ENCODE data around the gene CCDC137. TPM values are rescaled to one million over a fixed set of nuclear protein-coding genes. Genes with fewer than 3 reads are reported as not detected.

CCDC137 gene
- total and polyA plus RNA-seq, 2 of the 13 experiments (the other 11 are each of a cell fraction or from before 2014, with no cell fraction given), result 14.6 to 39.1 TPM

DNA sequence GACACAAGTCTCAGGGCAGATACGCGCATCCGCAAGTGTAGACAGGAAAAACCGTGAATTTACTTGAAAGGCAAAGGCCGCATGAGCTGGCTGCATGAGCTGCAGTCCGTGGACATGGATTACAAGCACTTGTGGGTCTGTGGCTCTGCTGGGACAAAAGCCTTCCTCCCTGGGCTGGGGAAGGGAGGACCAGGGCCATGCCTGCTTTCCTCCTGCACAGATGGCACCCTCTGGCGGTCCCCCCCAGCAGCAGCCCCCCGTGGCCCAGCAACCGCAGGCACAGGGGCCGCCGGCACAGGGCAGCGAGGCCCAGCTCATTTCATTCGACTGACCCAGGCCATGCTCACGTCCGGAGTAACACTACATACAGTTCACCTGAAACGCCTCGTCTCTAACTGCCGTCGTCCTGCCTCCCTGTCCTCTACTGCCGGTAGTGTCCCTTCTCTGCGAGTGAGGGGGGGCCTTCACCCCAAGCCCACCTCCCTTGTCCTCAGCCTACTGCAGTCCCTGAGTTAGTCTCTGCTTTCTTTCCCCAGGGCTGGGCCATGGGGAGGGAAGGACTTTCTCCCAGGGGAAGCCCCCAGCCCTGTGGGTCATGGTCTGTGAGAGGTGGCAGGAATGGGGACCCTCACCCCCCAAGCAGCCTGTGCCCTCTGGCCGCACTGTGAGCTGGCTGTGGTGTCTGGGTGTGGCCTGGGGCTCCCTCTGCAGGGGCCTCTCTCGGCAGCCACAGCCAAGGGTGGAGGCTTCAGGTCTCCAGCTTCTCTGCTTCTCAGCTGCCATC lies 34.9 kb downstream of the CCDC137 start (continued):
- TF ChIP-seq, protein P1, sequence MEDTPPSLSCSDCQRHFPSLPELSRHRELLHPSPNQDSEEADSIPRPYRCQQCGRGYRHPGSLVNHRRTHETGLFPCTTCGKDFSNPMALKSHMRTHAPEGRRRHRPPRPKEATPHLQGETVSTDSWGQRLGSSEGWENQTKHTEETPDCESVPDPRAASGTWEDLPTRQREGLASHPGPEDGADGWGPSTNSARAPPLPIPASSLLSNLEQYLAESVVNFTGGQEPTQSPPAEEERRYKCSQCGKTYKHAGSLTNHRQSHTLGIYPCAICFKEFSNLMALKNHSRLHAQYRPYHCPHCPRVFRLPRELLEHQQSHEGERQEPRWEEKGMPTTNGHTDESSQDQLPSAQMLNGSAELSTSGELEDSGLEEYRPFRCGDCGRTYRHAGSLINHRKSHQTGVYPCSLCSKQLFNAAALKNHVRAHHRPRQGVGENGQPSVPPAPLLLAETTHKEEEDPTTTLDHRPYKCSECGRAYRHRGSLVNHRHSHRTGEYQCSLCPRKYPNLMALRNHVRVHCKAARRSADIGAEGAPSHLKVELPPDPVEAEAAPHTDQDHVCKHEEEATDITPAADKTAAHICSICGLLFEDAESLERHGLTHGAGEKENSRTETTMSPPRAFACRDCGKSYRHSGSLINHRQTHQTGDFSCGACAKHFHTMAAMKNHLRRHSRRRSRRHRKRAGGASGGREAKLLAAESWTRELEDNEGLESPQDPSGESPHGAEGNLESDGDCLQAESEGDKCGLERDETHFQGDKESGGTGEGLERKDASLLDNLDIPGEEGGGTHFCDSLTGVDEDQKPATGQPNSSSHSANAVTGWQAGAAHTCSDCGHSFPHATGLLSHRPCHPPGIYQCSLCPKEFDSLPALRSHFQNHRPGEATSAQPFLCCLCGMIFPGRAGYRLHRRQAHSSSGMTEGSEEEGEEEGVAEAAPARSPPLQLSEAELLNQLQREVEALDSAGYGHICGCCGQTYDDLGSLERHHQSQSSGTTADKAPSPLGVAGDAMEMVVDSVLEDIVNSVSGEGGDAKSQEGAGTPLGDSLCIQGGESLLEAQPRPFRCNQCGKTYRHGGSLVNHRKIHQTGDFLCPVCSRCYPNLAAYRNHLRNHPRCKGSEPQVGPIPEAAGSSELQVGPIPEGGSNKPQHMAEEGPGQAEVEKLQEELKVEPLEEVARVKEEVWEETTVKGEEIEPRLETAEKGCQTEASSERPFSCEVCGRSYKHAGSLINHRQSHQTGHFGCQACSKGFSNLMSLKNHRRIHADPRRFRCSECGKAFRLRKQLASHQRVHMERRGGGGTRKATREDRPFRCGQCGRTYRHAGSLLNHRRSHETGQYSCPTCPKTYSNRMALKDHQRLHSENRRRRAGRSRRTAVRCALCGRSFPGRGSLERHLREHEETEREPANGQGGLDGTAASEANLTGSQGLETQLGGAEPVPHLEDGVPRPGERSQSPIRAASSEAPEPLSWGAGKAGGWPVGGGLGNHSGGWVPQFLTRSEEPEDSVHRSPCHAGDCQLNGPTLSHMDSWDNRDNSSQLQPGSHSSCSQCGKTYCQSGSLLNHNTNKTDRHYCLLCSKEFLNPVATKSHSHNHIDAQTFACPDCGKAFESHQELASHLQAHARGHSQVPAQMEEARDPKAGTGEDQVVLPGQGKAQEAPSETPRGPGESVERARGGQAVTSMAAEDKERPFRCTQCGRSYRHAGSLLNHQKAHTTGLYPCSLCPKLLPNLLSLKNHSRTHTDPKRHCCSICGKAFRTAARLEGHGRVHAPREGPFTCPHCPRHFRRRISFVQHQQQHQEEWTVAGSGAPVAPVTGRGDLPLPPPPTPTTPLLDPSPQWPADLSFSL (CRISPR knock-in tag; IDR thresholded peaks at IDR 0.05), result no peak
- TF ChIP-seq ERF (CRISPR knock-in tag; IDR thresholded peaks at IDR 0.05), result no peak
- TF ChIP-seq MEIS2 (CRISPR knock-in tag; IDR thresholded peaks at IDR 0.05), result no peak
- no peak for TF ChIP-seq ZNF496 (CRISPR knock-in tag; IDR thresholded peaks at IDR 0.05; ENCODE audit: insufficient replicate concordance)
- TF ChIP-seq, protein P2, sequence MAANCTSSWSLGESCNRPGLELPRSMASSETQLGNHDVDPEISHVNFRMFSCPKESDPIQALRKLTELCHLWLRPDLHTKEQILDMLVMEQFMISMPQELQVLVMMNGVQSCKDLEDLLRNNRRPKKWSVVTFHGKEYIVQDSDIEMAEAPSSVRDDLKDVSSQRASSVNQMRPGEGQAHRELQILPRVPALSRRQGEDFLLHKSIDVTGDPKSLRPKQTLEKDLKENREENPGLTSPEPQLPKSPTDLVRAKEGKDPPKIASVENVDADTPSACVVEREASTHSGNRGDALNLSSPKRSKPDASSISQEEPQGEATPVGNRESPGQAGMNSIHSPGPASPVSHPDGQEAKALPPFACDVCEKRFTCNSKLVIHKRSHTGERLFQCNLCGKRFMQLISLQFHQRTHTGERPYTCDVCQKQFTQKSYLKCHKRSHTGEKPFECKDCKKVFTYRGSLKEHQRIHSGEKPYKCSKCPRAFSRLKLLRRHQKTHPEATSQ (CRISPR knock-in tag; IDR thresholded peaks at IDR 0.05; ENCODE audit: borderline replicate concordance), result peak; percentile 7; the same call in 1 of the 2 replicates
- no peak for TF ChIP-seq SSRP1 (CRISPR knock-in tag; IDR thresholded peaks at IDR 0.05)
- TF ChIP-seq DR1 (CRISPR knock-in tag; IDR thresholded peaks at IDR 0.05), result 0 out of 2 replicates have a peak, but pooled peaks have one; percentile 19
- no peak for TF ChIP-seq ATF7 (IDR thresholded peaks at IDR 0.05)
- no peak for TF ChIP-seq ATF7 (CRISPR knock-in tag; IDR thresholded peaks at IDR 0.05)
- no peak for TF ChIP-seq U2AF2 (IDR thresholded peaks at IDR 0.05; ENCODE audit: low read depth, low read length)
- no peak for TF ChIP-seq ZNF264 (CRISPR knock-in tag; IDR thresholded peaks at IDR 0.05)
- no peak; the same call in 1 of the 2 replicates for TF ChIP-seq SAFB2 (CRISPR knock-in tag; IDR thresholded peaks at IDR 0.05; ENCODE audit: borderline replicate concordance, low read depth)
- 0 out of 2 replicates have a peak, but pooled peaks have one; percentile 59 for TF ChIP-seq ZNF20 (CRISPR knock-in tag; IDR thresholded peaks at IDR 0.05)
- TF ChIP-seq SYNCRIP (IDR thresholded peaks at IDR 0.05; ENCODE audit: insufficient read depth, low read depth, low read length), result no peak
- peak; percentile 41 for TF ChIP-seq MED8 (CRISPR knock-in tag; IDR thresholded peaks at IDR 0.05; ENCODE audit: insufficient replicate concordance)
- no peak for TF ChIP-seq ZNF672 (CRISPR knock-in tag; IDR thresholded peaks at IDR 0.05)
- TF ChIP-seq PAF1 (CRISPR knock-in tag; IDR thresholded peaks at IDR 0.05), result no peak
- TF ChIP-seq, protein P3, sequence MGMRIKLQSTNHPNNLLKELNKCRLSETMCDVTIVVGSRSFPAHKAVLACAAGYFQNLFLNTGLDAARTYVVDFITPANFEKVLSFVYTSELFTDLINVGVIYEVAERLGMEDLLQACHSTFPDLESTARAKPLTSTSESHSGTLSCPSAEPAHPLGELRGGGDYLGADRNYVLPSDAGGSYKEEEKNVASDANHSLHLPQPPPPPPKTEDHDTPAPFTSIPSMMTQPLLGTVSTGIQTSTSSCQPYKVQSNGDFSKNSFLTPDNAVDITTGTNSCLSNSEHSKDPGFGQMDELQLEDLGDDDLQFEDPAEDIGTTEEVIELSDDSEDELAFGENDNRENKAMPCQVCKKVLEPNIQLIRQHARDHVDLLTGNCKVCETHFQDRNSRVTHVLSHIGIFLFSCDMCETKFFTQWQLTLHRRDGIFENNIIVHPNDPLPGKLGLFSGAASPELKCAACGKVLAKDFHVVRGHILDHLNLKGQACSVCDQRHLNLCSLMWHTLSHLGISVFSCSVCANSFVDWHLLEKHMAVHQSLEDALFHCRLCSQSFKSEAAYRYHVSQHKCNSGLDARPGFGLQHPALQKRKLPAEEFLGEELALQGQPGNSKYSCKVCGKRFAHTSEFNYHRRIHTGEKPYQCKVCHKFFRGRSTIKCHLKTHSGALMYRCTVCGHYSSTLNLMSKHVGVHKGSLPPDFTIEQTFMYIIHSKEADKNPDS (CRISPR knock-in tag; IDR thresholded peaks at IDR 0.05), result no peak
- TF ChIP-seq, protein P4, sequence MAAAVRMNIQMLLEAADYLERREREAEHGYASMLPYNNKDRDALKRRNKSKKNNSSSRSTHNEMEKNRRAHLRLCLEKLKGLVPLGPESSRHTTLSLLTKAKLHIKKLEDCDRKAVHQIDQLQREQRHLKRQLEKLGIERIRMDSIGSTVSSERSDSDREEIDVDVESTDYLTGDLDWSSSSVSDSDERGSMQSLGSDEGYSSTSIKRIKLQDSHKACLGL (CRISPR knock-in tag; IDR thresholded peaks at IDR 0.05), result peak; percentile 68
- TF ChIP-seq CCAR2 (optimal IDR thresholded peaks at IDR 0.05; ENCODE audit: low read depth, low read length), result no peak
